Fibroblast of lung (primary cell): ENCODE results near the gene PARP11.

Experiments used
- CTCF ChIP-seq, 2 donors: IDR thresholded peaks in 1 of 2; conservative IDR thresholded peaks in 1 of 2; 1 replicate in 1 of 2; 2 replicates in 1 of 2; pipeline ENCODE4 v1.5.1; 2011 to 2012; ENCODE audit warnings: low read length in 2 of 2, control low read depth in 1 of 2, inconsistent platforms in 1 of 2, low read depth in 1 of 2, mild to moderate bottlenecking in 1 of 2
- EZH2 ChIP-seq: IDR thresholded peaks from 2 replicates; pipeline ENCODE4 v1.5.1; 2012; ENCODE audit warnings: low read length, control low read depth, mild to moderate bottlenecking; ENCODE audit errors: missing control alignments

GRCh38 chr12:3792623-3793288, 80.4 kb downstream of the PARP11 start:
- no peak for TF ChIP-seq CTCF (conservative IDR thresholded peaks at IDR 0.05 in 1 of 2, IDR thresholded peaks at IDR 0.05 in 1 of 2; ENCODE audit: low read depth in 1 of 2, low read length in 2 of 2)
- no peak for TF ChIP-seq EZH2
